ENCODE results near the gene MED22.
A peak's percentile ranks its signal among the peaks of the same experiment; 100 is the strongest.

The MED22 gene

DNA sequence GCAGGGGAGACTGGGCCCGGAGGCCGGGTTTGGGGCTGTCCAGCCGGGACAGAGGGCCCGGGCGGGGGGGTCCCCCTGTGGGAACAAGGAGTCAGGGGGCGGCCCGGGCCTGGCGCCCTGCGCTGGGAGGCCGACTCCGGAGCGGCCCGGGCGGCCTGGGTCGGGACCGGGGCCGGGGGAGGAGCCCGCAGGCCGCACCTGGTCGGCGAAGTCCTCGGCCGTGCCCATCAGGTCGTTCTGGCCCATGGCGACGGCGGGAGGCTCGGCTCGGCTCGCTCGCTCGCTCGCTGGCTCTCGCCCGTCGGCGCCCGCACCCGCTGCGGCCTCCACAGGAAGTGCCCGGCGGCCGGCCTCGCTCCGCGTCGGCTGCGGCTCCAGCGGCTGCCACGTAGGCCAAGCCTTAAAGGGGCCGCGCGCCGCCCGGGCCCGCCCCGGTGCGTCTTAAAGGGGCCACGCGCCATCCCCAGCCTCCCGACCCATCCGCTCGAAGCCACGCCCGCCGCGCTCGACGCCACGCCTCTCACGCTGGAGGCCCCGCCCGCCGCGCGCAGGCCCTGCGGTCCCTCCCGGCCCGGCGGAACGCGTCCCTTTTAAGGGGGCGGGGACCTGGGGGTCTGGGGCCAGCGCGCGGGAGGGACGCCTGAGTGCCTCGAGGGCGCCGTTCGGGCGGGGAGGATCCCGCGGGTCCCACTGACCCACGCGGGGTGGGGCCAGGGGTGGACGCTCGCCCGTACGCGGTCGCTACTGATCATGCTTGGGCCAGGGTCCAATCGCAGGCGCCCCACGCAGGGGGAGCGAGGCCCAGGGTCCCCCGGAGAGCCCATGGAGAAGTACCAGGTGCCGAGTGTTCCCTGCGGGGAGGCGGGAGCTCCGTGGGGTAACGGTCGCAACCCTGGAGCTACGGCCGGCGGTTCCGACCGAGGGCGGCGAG, 28.1 kb upstream of the MED22 start, which contains the start of the genes STKLD1 and SURF4:
STKLD1 (plus strand) TSS at position 643 of the 931 bp plus-strand sequence; CDS start at position 751, 108 bp downstream.
SURF4 (minus strand) TSS at position 337 of the 931 bp plus-strand sequence; CDS start at position 246, 91 bp downstream.
- peak; percentile 86 for DNase-seq

GRCh38 chr9:133375116-133375723, 27.3 kb upstream of the MED22 start:
- peak; percentile 32 for DNase-seq

- no peak for DNase-seq
Observed at GRCh38 chr9:133374612-133375115, 26.7 kb upstream of the MED22 start.

DNA sequence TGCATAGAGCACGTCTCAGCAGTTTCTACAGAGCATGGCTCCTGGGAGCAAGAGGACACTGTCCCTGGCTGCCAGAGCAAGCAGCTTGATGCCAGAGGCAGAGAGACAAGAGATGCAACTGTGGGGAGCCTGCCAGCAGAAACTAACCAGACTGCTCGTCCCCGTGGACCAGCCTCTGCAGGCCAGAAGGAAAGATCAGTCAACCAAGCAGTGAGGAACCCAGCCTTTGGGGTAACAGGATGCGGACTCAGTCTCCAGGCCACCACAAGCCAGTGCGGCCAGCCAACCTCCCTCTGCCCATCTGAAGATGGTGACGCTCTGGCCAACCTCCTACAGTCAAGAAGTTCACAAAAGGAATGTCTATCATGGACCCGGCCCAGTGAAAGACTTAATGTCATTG, 24.2 kb upstream of the MED22 start:
- no peak for DNase-seq

- DNase-seq: no peak
Observed at GRCh38 chr9:133371261-133371711, 23.4 kb upstream of the MED22 start.

DNA sequence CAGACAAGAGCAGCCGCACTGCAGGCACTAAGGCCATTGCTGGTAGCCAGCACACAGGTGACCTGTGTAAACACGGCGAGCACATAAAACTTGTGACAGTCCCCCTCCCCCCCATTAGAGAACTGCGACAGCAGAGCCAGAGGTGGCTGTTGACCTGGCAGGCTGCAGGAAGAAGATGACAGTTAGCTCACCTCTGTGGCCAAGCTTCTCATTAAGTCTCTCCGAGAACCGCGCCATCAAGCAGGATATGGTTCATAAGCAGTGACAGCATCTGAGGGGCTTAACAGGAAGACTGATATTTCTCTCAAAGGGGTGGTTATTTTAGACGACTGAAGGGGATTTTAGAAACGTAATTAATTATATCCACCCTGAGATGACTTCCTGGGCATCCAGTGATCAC, 22.8 kb upstream of the MED22 start:
- DNase-seq: no peak

- DNase-seq: no peak
Observed at GRCh38 chr9:133369933-133370332, 22.0 kb upstream of the MED22 start.

GRCh38 chr9:133369422-133369821, 21.5 kb upstream of the MED22 start:
- no peak for DNase-seq

GRCh38 chr9:133368249-133368881, 20.4 kb upstream of the MED22 start:
- DNase-seq: peak; percentile 77

GRCh38 chr9:133367778-133368177, 19.8 kb upstream of the MED22 start:
- no peak for DNase-seq

DNA sequence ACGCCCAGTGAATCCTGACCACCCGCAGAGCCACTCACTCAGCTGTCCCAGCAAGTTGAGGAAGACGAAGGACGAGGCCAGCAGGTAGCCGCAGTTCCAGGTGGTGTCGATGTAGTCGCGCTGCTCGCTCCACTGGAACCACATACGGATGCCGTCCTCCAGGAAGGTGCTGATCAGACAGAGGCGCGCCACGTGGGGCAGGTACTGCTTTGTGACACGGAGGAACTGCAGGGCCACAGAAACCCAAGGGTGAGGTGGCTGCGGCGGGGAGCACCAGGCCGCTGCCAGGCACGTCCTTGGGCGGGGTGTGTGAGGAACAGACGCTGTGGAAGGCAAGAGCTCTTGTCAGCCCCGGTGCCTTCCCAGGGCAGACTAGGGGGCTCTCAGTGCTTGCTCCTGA, 19.3 kb upstream of the MED22 start:
- no peak for DNase-seq

- no peak for DNase-seq
Observed at GRCh38 chr9:133366435-133366834, 18.5 kb upstream of the MED22 start.

GRCh38 chr9:133362359-133363044, 14.6 kb upstream of the MED22 start:
- no peak for DNase-seq

GRCh38 chr9:133361507-133362092, 13.7 kb upstream of the MED22 start:
- DNase-seq: no peak

DNA sequence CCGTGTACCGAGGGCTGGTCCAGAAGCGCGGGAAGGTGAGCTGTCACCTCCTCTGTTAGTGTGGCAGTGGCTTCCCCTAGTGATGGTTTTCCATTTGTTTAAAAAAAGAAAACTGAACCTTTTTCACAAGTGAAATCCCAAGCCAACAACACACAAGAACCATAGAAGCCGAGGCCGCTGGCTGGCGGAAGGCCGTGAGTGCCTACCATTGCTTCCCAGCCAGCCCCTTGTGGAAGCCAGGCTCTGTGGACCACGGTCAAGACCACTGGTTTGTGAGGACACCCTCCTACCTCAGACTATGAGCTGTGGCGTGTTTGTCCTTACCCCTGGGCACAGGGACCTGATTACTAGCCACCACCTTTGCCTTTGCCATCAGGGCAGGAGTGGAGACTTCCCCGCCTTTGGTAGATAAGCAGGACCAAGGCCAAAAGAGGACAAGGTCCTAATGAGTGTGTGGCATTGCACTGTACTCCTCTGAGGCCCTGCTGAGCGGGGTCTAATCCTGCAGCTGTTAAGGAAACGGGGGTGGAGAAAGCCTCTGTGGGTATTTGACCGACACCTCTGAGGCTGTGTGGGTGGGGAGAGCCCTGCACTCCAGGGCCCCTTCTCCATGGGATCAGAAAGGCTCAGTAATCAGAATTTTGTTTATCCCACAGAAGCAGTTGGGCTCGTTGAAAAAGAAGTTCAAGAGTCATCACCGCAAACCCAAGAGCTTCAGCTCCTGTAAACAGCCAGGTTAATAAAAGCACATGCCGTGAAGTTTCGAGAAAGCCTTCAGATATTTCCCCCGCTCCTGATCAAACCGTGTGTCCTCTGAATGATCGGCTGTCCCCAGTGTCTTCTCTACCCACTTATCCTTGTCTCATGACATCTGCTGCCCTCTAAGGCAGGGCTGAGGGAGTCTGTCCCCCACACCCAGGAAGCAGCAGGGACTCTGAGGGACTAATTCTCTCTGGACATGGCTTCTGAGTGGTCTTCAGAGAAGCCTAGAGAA, 12.8 kb upstream of the MED22 start:
- DNase-seq: no peak

- DNase-seq: no peak
Observed at GRCh38 chr9:133359399-133360175, 11.7 kb upstream of the MED22 start.

DNA sequence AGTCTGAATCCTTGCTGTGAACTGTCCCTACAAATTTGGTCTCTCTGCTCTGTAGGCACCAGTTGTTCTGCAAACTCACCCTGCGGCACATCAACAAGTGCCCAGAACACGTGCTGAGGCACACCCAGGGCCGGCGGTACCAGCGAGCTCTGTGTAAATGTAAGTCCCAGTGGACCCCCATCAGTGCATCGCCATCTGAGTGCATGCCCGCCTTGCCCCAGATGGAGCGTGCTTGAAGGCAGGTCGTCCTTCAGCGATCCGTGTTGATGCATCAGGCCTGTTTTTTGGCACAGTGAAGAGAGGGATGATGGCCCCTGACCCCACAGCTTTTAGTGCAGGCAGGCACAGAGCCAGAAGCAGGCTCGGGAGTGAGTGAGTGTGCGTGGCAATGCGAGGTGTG, 9.7 kb upstream of the MED22 start:
- no peak for DNase-seq

DNA sequence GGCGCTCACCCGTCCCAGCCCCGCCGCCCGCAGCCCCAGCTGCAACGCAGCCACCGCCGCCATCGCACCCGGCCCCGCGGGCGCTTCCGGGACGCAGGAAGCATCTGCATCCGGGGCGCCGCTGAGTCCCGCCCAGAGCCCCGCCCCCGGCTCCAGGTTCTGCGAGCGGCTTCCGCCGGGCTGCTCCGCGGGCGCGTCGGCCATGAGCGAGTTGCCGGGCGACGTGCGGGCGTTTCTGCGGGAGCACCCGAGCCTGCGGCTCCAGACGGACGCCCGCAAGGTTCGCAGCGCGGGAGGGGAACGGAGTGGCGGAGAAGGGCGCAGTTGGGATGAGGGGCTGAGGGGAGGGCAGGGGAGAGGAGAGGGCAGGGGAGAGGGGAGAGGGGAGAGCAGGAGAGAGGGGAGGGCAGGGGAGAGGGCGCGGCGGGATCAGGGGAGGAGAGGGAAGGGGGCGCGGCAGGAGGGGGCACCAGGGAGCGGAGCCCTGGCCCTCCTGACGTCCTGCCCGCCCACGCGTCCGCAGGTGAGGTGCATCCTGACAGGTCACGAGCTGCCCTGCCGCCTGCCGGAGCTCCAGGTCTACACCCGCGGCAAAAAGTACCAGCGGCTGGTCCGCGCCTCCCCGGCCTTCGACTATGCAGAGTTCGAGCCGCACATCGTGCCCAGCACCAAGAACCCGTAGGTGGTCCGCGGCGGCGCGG, 8.6 kb upstream of the MED22 start, which contains the start of the genes SURF1 and SURF2:
SURF1 (minus strand) TSS at position 97 of the 701 bp plus-strand sequence; CDS start at position 63, 34 bp downstream.
SURF2 (plus strand) TSS at position 160 of the 701 bp plus-strand sequence; CDS start at position 203, 43 bp downstream.
- DNase-seq: peak; percentile 28

DNA sequence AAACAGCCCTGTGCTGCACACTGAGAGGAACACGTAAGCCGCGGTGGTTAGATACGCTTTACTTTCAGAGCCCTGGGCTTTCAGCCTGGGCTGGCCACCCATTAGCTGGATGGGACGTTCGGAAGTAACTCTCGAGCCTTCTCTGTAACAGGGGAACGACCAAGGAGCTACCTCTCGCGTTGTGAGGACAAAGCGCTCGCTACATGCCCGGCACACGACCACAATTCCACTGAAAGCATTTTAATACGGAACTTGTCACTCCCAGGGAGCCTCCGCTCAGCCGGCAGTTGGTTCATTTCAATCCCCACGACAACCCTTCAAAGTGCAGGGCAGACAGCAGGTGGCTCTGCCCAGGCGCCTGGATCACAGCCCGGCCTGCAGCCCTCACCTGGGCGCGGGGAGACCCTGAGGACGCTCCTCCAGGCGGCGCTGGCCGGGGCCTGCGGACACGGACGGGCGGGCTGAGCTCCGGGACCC, 8.0 kb upstream of the MED22 start:
- no peak for DNase-seq
